Keratinocyte (primary cell): ENCODE measurements around the gene SDF2. TPM values are rescaled to one million over a fixed set of nuclear protein-coding genes. Genes with fewer than 3 reads are reported as not detected.
"Not testable (repeated sequence)": the region's sequence is repeated elsewhere in the genome, so short reads cannot be mapped to it uniquely, and the experiment has no call there.

Experiments
- DNase-seq: peaks from one replicate; pipeline ENCODE4 v3.0.0-alpha.2; 2011; ENCODE audit warnings: low read depth, missing footprints, low spot score
- FAIRE-seq: peaks from 2 replicates; lab custom pipeline; 2011; peaks lifted over from hg19 to GRCh38; lab: Jason Lieb, UNC
- H2AFZ ChIP-seq: 2 replicates; pipeline ENCODE4 v1.6.0; 2012; ENCODE audit warnings: low read length, control low read depth, inconsistent platforms; ENCODE audit not compliant: control insufficient read depth
- H3K27ac ChIP-seq: 2 replicates; pipeline ENCODE4 v1.5.1; 2011; ENCODE audit warnings: low read length; ENCODE audit not compliant: control insufficient read depth, insufficient read depth
- H3K27me3 ChIP-seq: 3 replicates; pipeline ENCODE4 v1.6.0; 2011; ENCODE audit warnings: low read length; ENCODE audit not compliant: control insufficient read depth, insufficient read depth; ENCODE audit errors: extremely low read depth
- H3K36me3 ChIP-seq, 2 experiments: 2 replicates in 1 of 2; 3 replicates in 1 of 2; pipeline ENCODE4 v1.5.1; 2011; ENCODE audit warnings: low read length in 2 of 2, mild to moderate bottlenecking in 1 of 2; ENCODE audit not compliant: control insufficient read depth in 2 of 2, insufficient read depth in 2 of 2; ENCODE audit errors: extremely low read depth in 1 of 2
- H3K4me1 ChIP-seq: 3 replicates; pipeline ENCODE4 v1.5.1; 2011; ENCODE audit warnings: low read length; ENCODE audit not compliant: control insufficient read depth, insufficient read depth; ENCODE audit errors: extremely low read depth
- H3K4me2 ChIP-seq: 3 replicates; pipeline ENCODE4 v1.6.0; 2011; ENCODE audit warnings: low read depth, low read length; ENCODE audit not compliant: control insufficient read depth, insufficient read depth; ENCODE audit errors: extremely low read depth
- H3K4me3 ChIP-seq, 3 experiments: fragments of 200-600 bp in 1 of 3; sonication (generic) in 1 of 3; 2 replicates in 2 of 3; 3 replicates in 1 of 3; pipeline ENCODE4 v1.5.1; 2011 to 2016; ENCODE audit warnings: low read length in 3 of 3, mild to moderate bottlenecking in 3 of 3, control low read depth in 2 of 3, inconsistent platforms in 1 of 3, low read depth in 1 of 3, mixed read lengths in 1 of 3, mixed run types in 1 of 3, moderate library complexity in 1 of 3; ENCODE audit not compliant: control insufficient read depth in 2 of 3, insufficient read depth in 2 of 3; ENCODE audit errors: extremely low read depth in 1 of 3
- H3K79me2 ChIP-seq: 2 replicates; pipeline ENCODE4 v1.6.0; 2012; ENCODE audit warnings: low read length; ENCODE audit not compliant: control insufficient read depth, insufficient read depth
- H3K9ac ChIP-seq: 3 replicates; pipeline ENCODE4 v1.6.0; 2011; ENCODE audit warnings: low read length; ENCODE audit not compliant: control insufficient read depth, insufficient read depth; ENCODE audit errors: extremely low read depth
- H3K9me1 ChIP-seq: 3 replicates; pipeline ENCODE4 v1.6.0; 2011; ENCODE audit warnings: low read length; ENCODE audit not compliant: control insufficient read depth, insufficient read depth; ENCODE audit errors: extremely low read depth
- H3K9me3 ChIP-seq: 2 replicates; pipeline ENCODE4 v1.5.1; 2012; ENCODE audit warnings: low read depth, low read length; ENCODE audit not compliant: control insufficient read depth
- H4K20me1 ChIP-seq: 3 replicates; pipeline ENCODE4 v1.6.0; 2011; ENCODE audit warnings: low read length; ENCODE audit not compliant: control insufficient read depth, insufficient read depth; ENCODE audit errors: extremely low read depth
- CTCF ChIP-seq, 3 experiments: IDR thresholded peaks in 1 of 3; conservative IDR thresholded peaks in 1 of 3; optimal IDR thresholded peaks in 1 of 3; 2 replicates in 2 of 3; 3 replicates in 1 of 3; pipeline versions ENCODE3 to v1.5.1; 2011; ENCODE audit warnings: low read length in 3 of 3, mild to moderate bottlenecking in 3 of 3, moderate library complexity in 2 of 3, control low read depth in 1 of 3, inconsistent platforms in 1 of 3; ENCODE audit not compliant: insufficient read depth in 2 of 3; ENCODE audit errors: extremely low read depth in 1 of 3
- EZH2 ChIP-seq: IDR thresholded peaks from one replicate; pipeline ENCODE4 v1.6.1; 2012; ENCODE audit warnings: inconsistent platforms, mild to moderate bottlenecking, low read length, moderate library complexity
- dilution Hi-C: fragments of 300-500 bp; cut with MboI; formaldehyde crosslinking; loops from one replicate; pipeline ENCODE4 v1.7.0; 2020; ENCODE audit warnings: low sequenced_read_pairs; ENCODE audit not compliant: extremely low pct_ligation_motif_present
- polyA plus RNA-seq, 5 experiments: library from polyadenylated mRNA; depleted of rRNA in 3 of 5; stranded (reverse) in 3 of 5; stranded (forward) in 1 of 5; unstranded in 1 of 5; fragments of >200 nt; gene quantifications; 1 replicate in 1 of 5; 2 replicates in 3 of 5; 3 replicates in 1 of 5; pipeline versions ENCODE4 v1.2.1 to v1.2.3, GENCODE V29; 2011 to 2012; ENCODE audit warnings: missing spikeins in 2 of 5, low read depth in 1 of 5, low replicate concordance in 1 of 5

SDF2 gene
- polyA plus RNA-seq, 1 donor (not counting 4 experiments of a cell fraction or from before 2014, with no cell fraction given), result 61.5 TPM

GRCh38 chr17:28612531-28612930, 49.2 kb downstream of the SDF2 start:
- Histone ChIP-seq H3K9ac (no peak overlapping the region), H3K4me3 (no peak overlapping the region), H4K20me1 (no peaks in the 10 kb centered on the region), H3K36me3 (peaks cover 42 to 47% of the 10 kb centered on the region in 2 experiments), H2AFZ (no peak overlapping the region), H3K9me1 (no peaks in the 10 kb centered on the region), H3K9me3 (no peaks in the 10 kb centered on the region), H3K27me3 (no peaks in the 10 kb centered on the region), H3K27ac (no peak overlapping the region), H3K4me1 (no peaks in the 10 kb centered on the region), H3K79me2 (no peaks in the 10 kb centered on the region), H3K4me2 (no peak overlapping the region)
- FAIRE-seq, result no peak
- dilution Hi-C loops, result no loop called here
- DNase-seq, result no peak
- TF ChIP-seq CTCF (optimal IDR thresholded peaks at IDR 0.05 in 1 of 3, IDR thresholded peaks at IDR 0.05 in 1 of 3, conservative IDR thresholded peaks at IDR 0.05 in 1 of 3; ENCODE audit: extremely low read depth in 1 of 3, insufficient read depth in 2 of 3, low read length in 3 of 3) (no peak), EZH2 (no peak)

- Histone ChIP-seq H3K9me3 (no peaks in the 10 kb centered on the region), H3K36me3 (peaks cover 27 to 29% of the 10 kb centered on the region in 2 experiments), H3K9me1 (no peaks in the 10 kb centered on the region), H3K27ac (no peak overlapping the region), H3K4me2 (no peak overlapping the region), H3K79me2 (no peaks in the 10 kb centered on the region), H3K27me3 (no peaks in the 10 kb centered on the region), H3K4me3 (no peak overlapping the region), H4K20me1 (no peaks in the 10 kb centered on the region), H2AFZ (no peak overlapping the region), H3K9ac (no peak overlapping the region), H3K4me1 (no peaks in the 10 kb centered on the region)
- FAIRE-seq, result no peak
- dilution Hi-C loops, result no loop called here
- no peak for DNase-seq
- TF ChIP-seq CTCF (optimal IDR thresholded peaks at IDR 0.05 in 1 of 3, IDR thresholded peaks at IDR 0.05 in 1 of 3, conservative IDR thresholded peaks at IDR 0.05 in 1 of 3; ENCODE audit: extremely low read depth in 1 of 3, insufficient read depth in 2 of 3, low read length in 3 of 3) (no peak), EZH2 (no peak)
These were observed 51.3 kb downstream of the SDF2 start for GRCh38 chr17:28610376-28610775.

- H3K27me3 ChIP-seq, H3K27ac ChIP-seq, H3K9me3 ChIP-seq, DNase-seq, H4K20me1 ChIP-seq, FAIRE-seq, dilution Hi-C loops, H3K9me1 ChIP-seq, H3K9ac ChIP-seq, H3K4me2 ChIP-seq, H3K4me3 ChIP-seq, H3K4me1 ChIP-seq, H2AFZ ChIP-seq, H3K79me2 ChIP-seq, H3K36me3 ChIP-seq: not testable (repeated sequence)
These were observed 57.7 kb downstream of the SDF2 start for GRCh38 chr17:28604031-28604430.
